NCI-H1436 treated with DMSO at 0.1 percent for 48 hours (cell line): ENCODE measurements around the gene ACOT6.
"Not testable (repeated sequence)": the region's sequence is repeated elsewhere in the genome, so short reads cannot be mapped to it uniquely, and the experiment has no call there.

Experiments used
- DNase-seq: peaks from one replicate; lab custom pipeline; 2025; lab: John Stamatoyannopoulos, UW

The ACOT6 gene, protein sequence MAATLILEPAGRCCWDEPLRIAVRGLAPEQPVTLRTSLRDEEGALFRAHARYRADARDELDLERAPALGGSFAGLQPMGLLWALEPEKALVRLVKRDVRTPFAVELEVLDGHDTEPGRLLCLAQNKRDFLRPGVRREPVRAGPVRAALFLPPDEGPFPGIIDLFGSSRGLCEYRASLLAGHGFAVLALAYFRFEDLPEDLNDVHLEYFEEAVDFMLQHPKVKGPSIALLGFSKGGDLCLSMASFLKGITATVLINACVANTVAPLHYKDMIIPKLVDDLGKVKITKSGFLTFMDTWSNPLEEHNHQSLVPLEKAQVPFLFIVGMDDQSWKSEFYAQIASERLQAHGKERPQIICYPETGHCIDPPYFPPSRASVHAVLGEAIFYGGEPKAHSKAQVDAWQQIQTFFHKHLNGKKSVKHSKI

GRCh38 chr14:73612339-73613045, at the start of gene ACOT6:
TSS of gene ACOT6 (plus strand) at chr14:73612517. CDS start at chr14:73612572, 55 bp downstream.
- DNase-seq: no peak

DNA sequence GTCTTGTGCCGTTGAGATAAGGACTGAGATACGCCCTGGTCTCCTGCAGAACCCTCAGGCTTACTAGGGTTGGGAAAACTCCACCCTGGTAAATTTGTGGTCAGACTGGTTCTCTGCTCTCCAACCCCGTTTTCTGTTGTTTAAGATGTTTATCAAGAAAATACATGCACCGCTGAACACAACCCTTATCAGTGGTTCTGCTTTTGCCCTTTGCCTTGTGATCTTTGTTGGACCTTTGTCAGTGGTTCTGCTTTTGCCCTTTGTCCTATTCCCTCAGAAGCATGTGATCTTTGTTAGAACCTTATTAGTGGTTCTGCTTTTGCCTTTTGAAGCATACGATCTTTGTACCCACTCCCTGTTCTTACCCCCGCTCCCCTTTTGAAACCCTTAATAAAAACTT, 49.6 kb upstream of the ACOT6 start:
- not testable (repeated sequence) for DNase-seq

DNA sequence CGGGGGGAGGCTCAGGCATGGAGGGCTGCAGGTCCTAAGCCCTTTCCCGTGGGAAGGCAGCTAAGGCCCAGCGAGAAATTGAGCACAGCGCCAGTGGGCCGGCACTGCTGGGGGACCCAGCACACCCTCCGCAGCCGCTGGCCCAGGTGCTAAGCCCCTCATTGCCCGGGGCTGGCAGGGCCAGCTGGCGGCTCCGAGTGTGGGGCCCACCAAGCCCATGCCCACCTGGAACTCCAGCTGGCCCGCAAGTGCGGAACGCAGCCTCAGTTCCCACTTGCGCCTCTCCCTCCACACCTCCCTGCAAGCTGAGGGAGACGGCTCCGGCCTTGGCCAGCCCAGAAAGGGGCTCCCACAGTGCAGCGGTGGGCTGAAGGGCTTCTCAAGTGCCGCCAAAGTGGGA, 45.9 kb upstream of the ACOT6 start:
- not testable (repeated sequence) for DNase-seq

DNA sequence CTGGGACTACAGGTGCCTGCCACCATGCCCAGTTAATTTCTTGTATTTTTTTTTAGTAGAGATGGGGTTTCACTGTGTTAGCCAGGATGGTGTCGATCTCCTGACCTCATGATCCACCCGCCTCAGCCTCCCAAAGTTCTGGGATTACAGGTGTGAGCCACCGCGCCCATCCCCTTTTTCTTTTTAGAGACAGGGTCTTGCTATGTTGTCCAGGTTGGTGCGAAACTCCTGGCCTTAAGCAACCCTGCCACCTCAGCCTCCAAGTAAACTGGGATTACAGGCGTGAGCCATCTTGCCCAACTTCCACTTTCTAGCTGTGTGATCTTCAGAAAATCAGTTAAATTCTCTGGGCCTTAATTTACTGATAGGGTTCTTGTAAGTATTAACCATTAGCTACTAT, 45.4 kb upstream of the ACOT6 start:
- DNase-seq: not testable (repeated sequence)

- no peak for DNase-seq
Measured at GRCh38 chr14:73567358-73567757, 45.0 kb upstream of the ACOT6 start.

- no peak for DNase-seq
Measured at GRCh38 chr14:73567951-73568885, 44.1 kb upstream of the ACOT6 start.

GRCh38 chr14:73568886-73569184, 43.5 kb upstream of the ACOT6 start:
- DNase-seq: not testable (repeated sequence)

DNA sequence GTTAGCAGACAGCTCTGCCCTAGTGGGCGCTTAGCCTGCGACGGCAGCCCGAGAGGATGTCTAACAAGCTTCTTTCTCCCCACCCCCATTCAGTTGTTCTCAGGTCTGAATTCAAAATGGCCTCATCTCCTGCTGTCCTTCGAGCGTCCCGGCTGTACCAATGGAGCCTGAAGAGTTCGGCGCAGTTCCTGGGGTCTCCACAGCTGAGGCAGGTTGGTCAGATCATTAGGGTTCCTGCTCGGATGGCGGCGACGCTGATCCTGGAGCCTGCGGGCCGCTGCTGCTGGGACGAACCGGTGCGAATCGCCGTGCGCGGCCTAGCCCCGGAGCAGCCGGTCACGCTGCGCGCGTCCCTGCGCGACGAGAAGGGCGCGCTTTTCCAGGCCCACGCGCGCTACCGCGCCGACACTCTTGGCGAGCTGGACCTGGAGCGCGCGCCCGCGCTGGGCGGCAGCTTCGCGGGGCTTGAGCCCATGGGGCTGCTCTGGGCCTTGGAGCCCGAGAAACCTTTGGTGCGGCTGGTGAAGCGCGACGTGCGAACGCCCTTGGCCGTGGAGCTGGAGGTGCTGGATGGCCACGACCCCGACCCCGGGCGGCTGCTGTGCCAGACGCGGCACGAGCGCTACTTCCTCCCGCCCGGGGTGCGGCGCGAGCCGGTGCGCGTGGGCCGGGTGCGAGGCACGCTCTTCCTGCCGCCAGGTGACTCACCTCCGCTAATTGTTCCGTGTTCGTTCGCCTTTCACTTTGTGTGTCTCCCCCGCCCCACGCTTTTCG, 42.9 kb upstream of the ACOT6 start, which contains the start of gene ACOT2:
ACOT2 (plus strand) TSS at position 29 of the 774 bp plus-strand sequence; CDS start at position 57, 28 bp downstream.
- peak; percentile 30 for DNase-seq

GRCh38 chr14:73570913-73571312, 41.4 kb upstream of the ACOT6 start:
- not testable (repeated sequence) for DNase-seq

- not testable (repeated sequence) for DNase-seq
Measured at GRCh38 chr14:73573034-73573433, 39.3 kb upstream of the ACOT6 start.

GRCh38 chr14:73573740-73574139, 38.6 kb upstream of the ACOT6 start:
- not testable (repeated sequence) for DNase-seq

DNA sequence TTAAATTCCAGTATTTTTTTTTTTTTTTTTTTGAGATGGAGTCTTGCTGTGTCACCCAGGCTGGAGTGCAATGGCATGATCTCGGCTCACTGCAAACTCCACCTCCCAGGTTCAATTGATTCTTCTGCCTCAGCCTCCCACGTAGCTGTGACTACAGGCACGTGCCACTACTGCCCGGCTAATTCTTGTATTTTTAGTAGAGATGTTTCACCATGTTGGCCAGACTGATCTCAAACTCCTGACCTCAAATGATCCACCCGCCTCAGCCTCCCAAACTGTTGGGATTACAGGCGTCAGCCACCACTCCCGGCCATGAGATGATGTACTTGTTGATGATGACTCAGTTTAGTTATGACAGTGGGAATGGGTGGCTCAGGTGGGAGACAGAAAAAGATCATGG, 38.1 kb upstream of the ACOT6 start:
- DNase-seq: not testable (repeated sequence)

DNA sequence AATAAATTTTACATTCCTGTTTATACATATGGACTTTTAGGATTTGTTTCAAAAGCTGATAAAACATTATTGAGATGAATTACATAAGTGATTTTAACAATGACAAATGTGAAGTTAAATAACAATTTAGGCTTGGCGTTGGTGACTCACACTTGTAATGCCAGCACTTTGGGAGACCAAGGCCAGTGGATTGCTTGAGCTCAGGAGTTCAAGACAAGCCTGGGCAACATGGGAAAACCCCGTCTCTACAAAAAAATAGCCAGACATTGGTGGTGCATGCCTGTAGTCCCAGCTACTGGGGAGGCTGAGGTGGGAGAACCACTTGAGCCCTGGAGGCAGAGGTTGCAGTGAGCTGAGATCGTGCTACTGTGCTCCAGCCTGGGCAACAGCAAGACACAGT, 35.9 kb upstream of the ACOT6 start:
- no peak for DNase-seq

- DNase-seq: not testable (repeated sequence)
Measured at GRCh38 chr14:73577214-73577613, 35.1 kb upstream of the ACOT6 start.

GRCh38 chr14:73582102-73582979, 30.0 kb upstream of the ACOT6 start:
- DNase-seq: not testable (repeated sequence)

DNA sequence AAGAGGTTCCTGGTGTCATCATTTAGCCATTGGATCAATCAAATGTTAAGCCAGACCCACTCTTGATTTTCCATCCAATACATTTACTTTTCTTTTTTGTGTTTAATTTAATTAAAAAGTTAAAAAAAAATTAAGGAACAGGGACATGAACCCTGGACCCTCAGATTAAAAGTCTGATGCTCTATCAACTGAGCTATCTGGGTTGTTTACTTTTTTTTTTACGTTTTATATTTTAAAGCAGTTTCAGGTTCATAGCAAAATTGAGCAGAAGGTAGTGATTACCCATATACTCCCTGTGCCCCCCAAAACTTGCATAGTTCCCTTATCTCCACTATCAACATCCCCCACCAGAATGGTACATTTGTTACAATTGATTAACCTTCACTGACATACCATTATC, 23.6 kb upstream of the ACOT6 start:
- no peak for DNase-seq

DNA sequence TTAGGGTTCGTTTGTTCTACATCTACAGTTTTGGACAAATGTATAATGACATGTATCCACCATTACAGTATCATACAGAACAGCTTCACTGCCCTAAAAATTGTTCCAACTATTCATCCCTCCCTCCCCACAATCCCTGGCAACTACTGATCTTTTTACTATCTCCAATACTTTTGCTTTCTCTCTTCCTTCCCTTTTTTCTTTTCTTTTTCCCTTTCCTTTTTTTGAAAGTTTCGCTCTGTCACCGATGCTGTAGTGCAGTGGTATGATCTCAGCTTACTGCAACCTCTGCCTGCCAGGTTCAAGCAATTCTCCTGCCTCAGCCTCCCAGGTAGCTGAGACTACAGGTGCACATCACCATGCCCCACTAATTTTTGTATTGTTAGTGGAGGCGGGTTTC, 23.2 kb upstream of the ACOT6 start:
- no peak for DNase-seq

- not testable (repeated sequence) for DNase-seq
Measured at GRCh38 chr14:73590673-73591004, 21.7 kb upstream of the ACOT6 start.

GRCh38 chr14:73591690-73592449, 20.4 kb upstream of the ACOT6 start, which contains the start of gene ACOT4:
TSS of gene ACOT4 (plus strand) at chr14:73591873. CDS start at chr14:73591960, 87 bp downstream.
- no peak for DNase-seq

DNA sequence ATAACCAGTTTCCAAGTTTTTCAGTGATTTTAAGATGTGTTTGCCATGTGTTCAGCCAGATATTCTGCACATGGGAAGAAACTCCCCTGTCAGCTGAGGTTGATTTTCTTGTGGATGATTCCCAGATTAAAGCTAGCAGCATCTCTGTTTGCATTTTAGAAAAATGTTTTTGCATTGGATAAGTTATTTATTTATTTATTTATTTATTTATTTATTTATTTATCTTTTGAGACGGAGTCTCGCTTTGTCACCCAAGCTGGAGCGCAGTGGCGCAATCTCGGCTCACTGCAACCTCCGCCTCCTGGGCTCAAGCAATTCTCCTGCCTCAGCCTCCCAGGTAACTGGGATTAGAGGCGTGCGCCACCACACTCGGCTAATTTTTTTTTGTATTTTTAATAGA, 17.8 kb upstream of the ACOT6 start:
- no peak for DNase-seq
